Endothelial cell of umbilical vein (primary cell): ENCODE results near the gene STARD9. TPM values are rescaled to one million over a fixed set of nuclear protein-coding genes. Genes with fewer than 3 reads are reported as not detected.

ENCODE experiments used
- BruUV-seq: library from RNA; stranded (reverse); fragments of 400-500 nt; replicated peaks from 2 replicates; lab custom pipeline; 2021; lab: Mats Ljungman, UMichigan
- CTCF ChIA-PET: fragments of 300-600, 350-600 bp; sonication (Branson Sonifier 250); formaldehyde crosslinking; loops from one replicate; lab custom pipeline; 2021; ENCODE audit warnings: antibody characterized with exemption, inconsistent platforms; lab: Charles Lee
- POLR2A ChIA-PET: fragments of 300-600, 350-600 bp; sonication (Branson Sonifier 250); formaldehyde crosslinking; loops from one replicate; lab custom pipeline; 2021; ENCODE audit warnings: antibody characterized with exemption, inconsistent platforms; lab: Charles Lee
- DNase-seq: peaks from one replicate; pipeline ENCODE4 v3.0.0-alpha.2; 2011; ENCODE audit warnings: low read depth, low spot score
- FAIRE-seq: peaks from 2 replicates; lab custom pipeline; 2011; peaks lifted over from hg19 to GRCh38; lab: Jason Lieb, UNC
- H2AFZ ChIP-seq: 2 replicates; pipeline ENCODE4 v1.6.0; 2012; ENCODE audit warnings: low read depth, low read length, control low read depth, inconsistent platforms
- H3K27ac ChIP-seq: 2 replicates; pipeline ENCODE4 v1.5.1; 2011; ENCODE audit warnings: low read depth, mild to moderate bottlenecking, control low read depth, low read length, moderate library complexity; ENCODE audit not compliant: insufficient read depth
- H3K27me3 ChIP-seq, 2 experiments: 2 replicates each; pipeline versions ENCODE4 v1.6.0 to v1.6.1; 2011; ENCODE audit warnings: low read length in 2 of 2, mixed read lengths in 1 of 2; ENCODE audit not compliant: control insufficient read depth in 2 of 2, insufficient read depth in 2 of 2
- H3K36me3 ChIP-seq, 2 experiments: 2 replicates in 1 of 2; 3 replicates in 1 of 2; pipeline ENCODE4 v1.5.1; 2011; ENCODE audit warnings: low read length in 2 of 2, mild to moderate bottlenecking in 1 of 2, moderate library complexity in 1 of 2; ENCODE audit not compliant: control insufficient read depth in 2 of 2, insufficient read depth in 2 of 2; ENCODE audit errors: extremely low read depth in 1 of 2
- H3K4me1 ChIP-seq: 3 replicates; pipeline ENCODE4 v1.5.1; 2011; ENCODE audit warnings: mild to moderate bottlenecking, low read length; ENCODE audit not compliant: control insufficient read depth, insufficient read depth; ENCODE audit errors: extremely low read depth
- H3K4me2 ChIP-seq: 2 replicates; pipeline ENCODE4 v1.6.1; 2011; ENCODE audit warnings: low read length, control low read depth, mixed read lengths; ENCODE audit not compliant: insufficient read depth
- H3K4me3 ChIP-seq, 3 experiments: fragments of 200-600 bp in 1 of 3; sonication (generic), shearing (Covaris generic) in 1 of 3; replicated peaks in 1 of 3; 2 replicates each; pipeline ENCODE4 v1.5.1; 2011 to 2016; ENCODE audit warnings: control low read depth in 3 of 3, low read length in 3 of 3, mild to moderate bottlenecking in 2 of 3, inconsistent platforms in 1 of 3, low read depth in 1 of 3, moderate library complexity in 1 of 3; ENCODE audit not compliant: insufficient read depth in 1 of 3
- H3K79me2 ChIP-seq: 2 replicates; pipeline ENCODE4 v1.6.0; 2012; ENCODE audit warnings: low read length, inconsistent platforms; ENCODE audit not compliant: control insufficient read depth, insufficient read depth
- H3K9ac ChIP-seq: replicated peaks from 2 replicates; pipeline ENCODE3; 2011; ENCODE audit warnings: low read length, control low read depth; ENCODE audit not compliant: insufficient read depth; ENCODE audit errors: extremely low read depth
- H3K9me1 ChIP-seq: replicated peaks from 3 replicates; pipeline ENCODE4 v1.6.0; 2011; ENCODE audit warnings: mild to moderate bottlenecking, low read length; ENCODE audit not compliant: control insufficient read depth, insufficient read depth; ENCODE audit errors: extremely low read depth
- H3K9me3 ChIP-seq: replicated peaks from 2 replicates; pipeline ENCODE4 v1.5.1; 2012; ENCODE audit warnings: low read length, inconsistent platforms; ENCODE audit not compliant: control insufficient read depth, insufficient read depth
- H4K20me1 ChIP-seq: replicated peaks from 2 replicates; pipeline ENCODE3; 2011; ENCODE audit warnings: mild to moderate bottlenecking, low read length; ENCODE audit not compliant: control insufficient read depth, insufficient read depth; ENCODE audit errors: extremely low read depth
- EZH2 ChIP-seq: IDR thresholded peaks from 2 replicates; pipeline ENCODE4 v1.6.1; 2012; ENCODE audit warnings: borderline replicate concordance, low read depth, mild to moderate bottlenecking, moderate library complexity, low read length, inconsistent platforms; ENCODE audit not compliant: severe bottlenecking
- FOS ChIP-seq: IDR thresholded peaks from 2 replicates; pipeline ENCODE4 v1.6.1; 2011; ENCODE audit warnings: mild to moderate bottlenecking, low read length, moderate library complexity, borderline replicate concordance; ENCODE audit not compliant: insufficient read depth
- GATA2 ChIP-seq: IDR thresholded peaks from 2 replicates; pipeline ENCODE4 v1.7.0; 2011; ENCODE audit warnings: low read depth, mild to moderate bottlenecking, moderate library complexity, mixed read lengths, low read length; ENCODE audit not compliant: insufficient read length, insufficient read depth
- JUN ChIP-seq: IDR thresholded peaks from 2 replicates; pipeline ENCODE4 v1.6.1; 2011; ENCODE audit warnings: borderline replicate concordance, low read depth; ENCODE audit not compliant: insufficient read length, insufficient read depth
- MYC ChIP-seq: IDR thresholded peaks from one replicate; pipeline ENCODE4 v1.6.1; 2011; ENCODE audit warnings: mild to moderate bottlenecking, low read depth, low read length
- POLR2A ChIP-seq: IDR thresholded peaks from 2 replicates; pipeline ENCODE4 v1.6.1; 2012; ENCODE audit warnings: low read depth, mild to moderate bottlenecking, control low read depth, low read length
- POLR2AphosphoS5 ChIP-seq: IDR thresholded peaks from 2 replicates; pipeline ENCODE4 v1.6.1; 2012; ENCODE audit warnings: low read depth, mild to moderate bottlenecking, control low read depth, low read length, moderate library complexity; ENCODE audit not compliant: insufficient read depth
- dilution Hi-C: fragments of 300-500 bp; cut with MboI; formaldehyde crosslinking; loops from one replicate; pipeline ENCODE4 v1.15.0; 2019; ENCODE audit warnings: low sequenced_read_pairs; ENCODE audit not compliant: extremely low pct_ligation_motif_present
- intact Hi-C: fragments of 100-400 bp; cut with micrococcal nuclease; formaldehyde crosslinking; loops from one replicate; pipeline ENCODE4 v1.10.0; 2022
- polyA plus RNA-seq, 4 experiments: library from polyadenylated mRNA; depleted of rRNA in 3 of 4; stranded (reverse) in 3 of 4; unstranded in 1 of 4; fragments of >200 nt; gene quantifications; 2 replicates each; pipeline versions ENCODE4 v1.2.1 to v1.2.3, GENCODE V29; 2011 to 2012; ENCODE audit warnings: missing spikeins in 1 of 4
- total RNA-seq: library from RNA; stranded (reverse); gene quantifications from 2 replicates; pipeline ENCODE4 v1.2.3, GENCODE V29; 2021
- TF ChIP-seq, protein P1 (sequence below): IDR thresholded peaks from 2 replicates; pipeline ENCODE4 v1.6.1; 2011; ENCODE audit not compliant: insufficient read depth, insufficient read length
- TF ChIP-seq, protein P2 (sequence below), 2 donors: IDR thresholded peaks; 1 replicate in 1 of 2; 2 replicates in 1 of 2; pipeline ENCODE4 v1.5.1; 2011; ENCODE audit warnings: low read length in 2 of 2, mild to moderate bottlenecking in 2 of 2, moderate library complexity in 2 of 2, control low read depth in 1 of 2, inconsistent platforms in 1 of 2, low read depth in 1 of 2; ENCODE audit not compliant: insufficient read depth in 1 of 2; ENCODE audit errors: extremely low read depth in 1 of 2

The STARD9 gene
- total and polyA plus RNA-seq, 2 donors (not counting 3 experiments of a cell fraction or from before 2014, with no cell fraction given): 4.6 to 17.5 TPM

DNA sequence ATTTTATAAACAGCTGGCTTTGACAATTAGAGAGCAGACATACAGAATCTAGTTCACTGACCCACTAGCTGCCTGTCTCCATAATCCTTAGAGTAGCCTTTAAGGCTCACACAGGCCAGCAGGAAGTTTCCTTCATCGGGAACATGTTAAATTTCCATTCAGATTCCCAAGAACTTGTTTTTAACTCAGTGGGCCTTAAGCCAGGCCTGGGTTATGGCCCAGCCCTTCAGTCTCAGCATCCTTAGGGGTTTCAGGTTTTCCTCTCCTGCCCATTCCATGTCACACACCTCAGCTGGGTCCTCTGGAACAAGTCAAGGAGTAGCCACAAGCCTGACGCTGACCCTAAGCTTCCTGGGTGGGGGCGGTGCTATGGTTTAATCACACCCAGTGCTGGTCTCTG lies 146.5 kb downstream of the STARD9 start:
- no peak for DNase-seq
- BruUV-seq: no TSS peak
- H4K20me1 ChIP-seq: no peaks in the 10 kb centered on the region
- no peaks in the 10 kb centered on the region for H3K4me1 ChIP-seq
- CTCF ChIA-PET: interaction anchor here (0.6 to 3.0 kb wide), 5 partner anchors 11 to 211 kb away, joined by 3 to 37 read pairs (median 8); no protein-coding TSS in a partner anchor
- dilution Hi-C loops (no loop called here), intact Hi-C loops (no loop called here)
- H3K9me1 ChIP-seq: no peaks in the 10 kb centered on the region
- no peak overlapping the region for H3K27ac ChIP-seq
- no peaks in the 10 kb centered on the region for H3K27me3 ChIP-seq
- H2AFZ ChIP-seq: no peak overlapping the region
- no peaks in the 10 kb centered on the region for H3K79me2 ChIP-seq
- no peak for FAIRE-seq
- no peaks in the 10 kb centered on the region for H3K9me3 ChIP-seq
- H3K4me2 ChIP-seq: no peak overlapping the region
- no peak overlapping the region for H3K9ac ChIP-seq
- no peak overlapping the region for H3K4me3 ChIP-seq
- POLR2A ChIA-PET: no interaction called here
- TF ChIP-seq EZH2: no peak
- TF ChIP-seq POLR2A: no peak
- TF ChIP-seq GATA2: no peak
- TF ChIP-seq FOS: no peak
- TF ChIP-seq MYC: no peak
- TF ChIP-seq, protein P1, sequence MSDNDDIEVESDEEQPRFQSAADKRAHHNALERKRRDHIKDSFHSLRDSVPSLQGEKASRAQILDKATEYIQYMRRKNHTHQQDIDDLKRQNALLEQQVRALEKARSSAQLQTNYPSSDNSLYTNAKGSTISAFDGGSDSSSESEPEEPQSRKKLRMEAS: no peak
- TF ChIP-seq, protein P2, sequence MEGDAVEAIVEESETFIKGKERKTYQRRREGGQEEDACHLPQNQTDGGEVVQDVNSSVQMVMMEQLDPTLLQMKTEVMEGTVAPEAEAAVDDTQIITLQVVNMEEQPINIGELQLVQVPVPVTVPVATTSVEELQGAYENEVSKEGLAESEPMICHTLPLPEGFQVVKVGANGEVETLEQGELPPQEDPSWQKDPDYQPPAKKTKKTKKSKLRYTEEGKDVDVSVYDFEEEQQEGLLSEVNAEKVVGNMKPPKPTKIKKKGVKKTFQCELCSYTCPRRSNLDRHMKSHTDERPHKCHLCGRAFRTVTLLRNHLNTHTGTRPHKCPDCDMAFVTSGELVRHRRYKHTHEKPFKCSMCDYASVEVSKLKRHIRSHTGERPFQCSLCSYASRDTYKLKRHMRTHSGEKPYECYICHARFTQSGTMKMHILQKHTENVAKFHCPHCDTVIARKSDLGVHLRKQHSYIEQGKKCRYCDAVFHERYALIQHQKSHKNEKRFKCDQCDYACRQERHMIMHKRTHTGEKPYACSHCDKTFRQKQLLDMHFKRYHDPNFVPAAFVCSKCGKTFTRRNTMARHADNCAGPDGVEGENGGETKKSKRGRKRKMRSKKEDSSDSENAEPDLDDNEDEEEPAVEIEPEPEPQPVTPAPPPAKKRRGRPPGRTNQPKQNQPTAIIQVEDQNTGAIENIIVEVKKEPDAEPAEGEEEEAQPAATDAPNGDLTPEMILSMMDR (IDR thresholded peaks at IDR 0.05; ENCODE audit: extremely low read depth in 1 of 2, insufficient read depth in 1 of 2, low read depth in 1 of 2, low read length in 2 of 2): no peak
- no peak for TF ChIP-seq JUN
- no peak for TF ChIP-seq POLR2AphosphoS5
- H3K36me3 ChIP-seq: peaks cover 18 to 39% of the 10 kb centered on the region in 2 experiments
